Endometrium (tissue), 2 donors: ENCODE results near the gene MYOCD.
"Not testable (repeated sequence)": the region's sequence is repeated elsewhere in the genome, so short reads cannot be mapped to it uniquely, and the experiment has no call there.

Experiments used
- FAIRE-seq: peaks from 2 replicates; lab custom pipeline; 2012; peaks lifted over from hg19 to GRCh38; lab: Jason Lieb, UNC
- donor health status: control.
- donor health status: control.

The MYOCD gene, protein sequence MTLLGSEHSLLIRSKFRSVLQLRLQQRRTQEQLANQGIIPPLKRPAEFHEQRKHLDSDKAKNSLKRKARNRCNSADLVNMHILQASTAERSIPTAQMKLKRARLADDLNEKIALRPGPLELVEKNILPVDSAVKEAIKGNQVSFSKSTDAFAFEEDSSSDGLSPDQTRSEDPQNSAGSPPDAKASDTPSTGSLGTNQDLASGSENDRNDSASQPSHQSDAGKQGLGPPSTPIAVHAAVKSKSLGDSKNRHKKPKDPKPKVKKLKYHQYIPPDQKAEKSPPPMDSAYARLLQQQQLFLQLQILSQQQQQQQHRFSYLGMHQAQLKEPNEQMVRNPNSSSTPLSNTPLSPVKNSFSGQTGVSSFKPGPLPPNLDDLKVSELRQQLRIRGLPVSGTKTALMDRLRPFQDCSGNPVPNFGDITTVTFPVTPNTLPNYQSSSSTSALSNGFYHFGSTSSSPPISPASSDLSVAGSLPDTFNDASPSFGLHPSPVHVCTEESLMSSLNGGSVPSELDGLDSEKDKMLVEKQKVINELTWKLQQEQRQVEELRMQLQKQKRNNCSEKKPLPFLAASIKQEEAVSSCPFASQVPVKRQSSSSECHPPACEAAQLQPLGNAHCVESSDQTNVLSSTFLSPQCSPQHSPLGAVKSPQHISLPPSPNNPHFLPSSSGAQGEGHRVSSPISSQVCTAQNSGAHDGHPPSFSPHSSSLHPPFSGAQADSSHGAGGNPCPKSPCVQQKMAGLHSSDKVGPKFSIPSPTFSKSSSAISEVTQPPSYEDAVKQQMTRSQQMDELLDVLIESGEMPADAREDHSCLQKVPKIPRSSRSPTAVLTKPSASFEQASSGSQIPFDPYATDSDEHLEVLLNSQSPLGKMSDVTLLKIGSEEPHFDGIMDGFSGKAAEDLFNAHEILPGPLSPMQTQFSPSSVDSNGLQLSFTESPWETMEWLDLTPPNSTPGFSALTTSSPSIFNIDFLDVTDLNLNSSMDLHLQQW

DNA sequence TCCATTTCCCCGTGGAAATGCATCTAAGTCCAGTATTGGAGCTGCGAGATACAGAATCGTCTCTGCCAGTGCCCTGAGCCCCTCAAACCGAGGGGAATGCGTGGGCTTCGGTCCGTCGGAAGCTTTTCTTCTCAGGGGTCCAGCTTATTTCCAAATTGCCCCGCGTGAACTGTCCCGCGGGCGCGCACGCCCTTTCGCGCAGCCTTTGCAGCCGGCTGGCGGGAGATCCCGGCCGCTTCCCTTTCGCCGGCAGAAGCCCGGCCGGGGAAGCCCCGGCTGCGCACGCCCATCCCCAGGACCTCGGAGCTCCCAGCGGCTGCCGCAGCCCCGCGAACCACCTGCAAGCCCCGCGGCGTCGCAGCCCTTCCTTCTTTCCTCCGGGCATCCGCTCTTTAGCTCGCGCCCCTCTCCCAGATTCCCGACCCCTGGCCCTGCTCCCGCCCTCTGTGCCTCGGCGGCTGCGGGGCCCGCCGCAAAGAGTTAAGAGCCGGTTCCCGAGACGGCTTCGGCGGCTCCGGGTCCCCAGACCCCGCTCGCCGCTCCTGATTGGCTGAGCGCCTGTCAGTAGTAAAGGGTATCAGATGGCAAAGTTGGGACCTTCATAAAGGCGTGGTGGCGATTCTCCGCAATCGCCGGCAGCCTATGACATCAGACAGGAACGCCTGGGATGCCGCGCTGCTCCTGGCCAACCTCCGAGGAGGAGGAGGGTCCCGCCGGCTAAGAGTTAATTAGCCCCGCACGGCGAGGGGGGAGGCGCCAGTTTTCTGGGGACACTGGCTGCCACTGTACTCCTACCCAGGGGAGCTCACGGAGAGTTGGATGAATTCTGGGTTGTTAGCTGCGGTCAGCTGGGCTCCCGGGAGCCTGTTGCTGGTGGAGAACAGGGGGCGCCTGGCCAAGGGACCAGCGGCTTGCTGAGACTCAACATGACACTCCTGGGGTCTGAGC, at the start of gene MYOCD:
Gene MYOCD, plus strand, starts transcription at position 628 of the 948 bp plus-strand sequence. Its CDS starts 299 bp downstream, at position 927.
- FAIRE-seq: no peak

GRCh38 chr17:12616161-12616560, 49.5 kb upstream of the MYOCD start:
- FAIRE-seq: no peak

DNA sequence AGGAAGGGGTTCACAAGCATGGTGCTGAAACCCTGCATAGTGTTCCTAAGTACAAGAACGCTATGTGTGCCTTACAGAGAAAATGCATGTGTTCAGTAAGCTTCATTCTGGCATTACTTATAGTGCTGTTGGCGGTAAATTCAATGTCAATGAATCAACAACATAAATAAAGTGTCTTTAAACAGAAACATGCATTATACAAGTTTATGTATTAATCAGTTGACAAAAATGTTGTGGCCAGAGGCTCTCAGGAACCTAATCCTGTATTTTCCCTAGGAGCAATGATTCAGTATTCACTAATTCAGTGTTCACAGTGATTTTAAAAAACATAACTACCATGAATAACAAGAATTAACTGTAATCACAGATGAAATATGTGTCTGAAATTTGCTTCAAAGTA, 47.1 kb upstream of the MYOCD start:
- no peak for FAIRE-seq

- no peak for FAIRE-seq
These were observed 46.1 kb upstream of the MYOCD start for GRCh38 chr17:12619459-12620199.

GRCh38 chr17:12620200-12620720, 45.4 kb upstream of the MYOCD start:
- no peak for FAIRE-seq

DNA sequence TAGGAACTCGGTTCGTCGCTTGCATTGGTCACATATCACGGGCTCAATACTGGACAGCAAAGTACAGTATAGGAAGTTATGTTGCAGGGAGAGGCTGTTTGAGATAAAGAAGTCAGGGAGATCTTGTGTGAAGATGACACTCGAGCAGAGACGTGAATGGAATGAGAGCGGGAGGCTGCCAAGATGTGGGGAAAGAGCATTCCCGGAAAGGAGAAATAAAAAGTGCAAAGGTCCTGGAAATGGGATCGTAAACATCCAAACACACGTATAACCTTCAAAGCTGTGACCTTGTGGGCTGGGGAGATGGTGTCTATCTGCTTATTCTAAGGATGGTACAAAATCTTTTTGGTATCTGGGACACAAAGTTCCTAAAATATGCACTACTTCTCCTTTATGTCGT, 43.0 kb upstream of the MYOCD start:
- no peak for FAIRE-seq

DNA sequence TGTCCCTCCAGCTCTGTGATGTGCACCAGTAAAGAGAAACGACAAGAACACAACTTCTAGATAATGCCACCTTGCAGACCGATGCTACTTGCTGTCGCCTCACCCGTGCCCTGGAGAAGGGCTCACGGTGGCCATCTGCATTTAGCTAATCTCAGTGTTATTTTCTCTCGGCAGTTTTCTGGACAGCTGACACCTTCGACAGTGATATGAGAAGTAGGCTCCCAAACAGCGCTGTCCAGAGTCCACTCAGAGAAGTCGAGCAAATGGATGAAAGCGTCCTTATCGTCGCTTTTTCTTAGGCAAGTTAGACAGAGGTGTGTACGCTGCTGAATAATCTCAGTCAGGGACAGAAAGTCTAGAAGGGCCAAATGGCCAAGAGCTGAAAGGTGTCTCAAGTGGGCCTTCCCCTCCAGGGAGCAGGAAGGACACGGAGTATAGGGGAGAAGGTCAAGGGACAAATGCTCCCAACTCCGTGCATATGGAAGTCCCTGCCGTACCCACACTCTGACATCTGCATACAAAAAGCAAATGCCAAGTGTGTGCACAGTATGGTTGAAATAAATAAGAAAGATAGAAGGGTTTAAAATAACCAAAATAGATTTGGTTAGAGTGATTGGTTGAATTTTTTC, 42.4 kb upstream of the MYOCD start:
- no peak for FAIRE-seq

DNA sequence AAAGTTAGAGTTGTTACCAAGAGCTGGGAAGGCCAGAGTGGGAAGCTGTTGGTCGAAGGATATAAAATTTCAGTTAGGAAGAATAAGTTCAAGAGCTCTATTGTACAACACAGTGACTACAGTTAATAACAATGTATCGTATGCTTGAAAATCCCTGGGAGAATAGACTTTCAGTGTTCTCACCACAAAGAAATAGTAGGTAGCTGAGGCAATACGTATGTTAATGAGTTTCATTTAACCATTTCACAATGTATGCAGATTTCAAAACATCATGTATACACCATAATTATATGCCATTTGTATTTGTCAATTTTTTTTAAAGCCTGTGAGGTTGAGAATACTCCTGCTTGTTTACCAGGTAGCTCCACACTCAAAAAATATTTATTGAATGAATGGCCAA, 41.5 kb upstream of the MYOCD start:
- no peak for FAIRE-seq

- no peak for FAIRE-seq
These were observed 40.6 kb upstream of the MYOCD start for GRCh38 chr17:12625092-12625491.

GRCh38 chr17:12627177-12627629, 38.5 kb upstream of the MYOCD start:
- no peak for FAIRE-seq

DNA sequence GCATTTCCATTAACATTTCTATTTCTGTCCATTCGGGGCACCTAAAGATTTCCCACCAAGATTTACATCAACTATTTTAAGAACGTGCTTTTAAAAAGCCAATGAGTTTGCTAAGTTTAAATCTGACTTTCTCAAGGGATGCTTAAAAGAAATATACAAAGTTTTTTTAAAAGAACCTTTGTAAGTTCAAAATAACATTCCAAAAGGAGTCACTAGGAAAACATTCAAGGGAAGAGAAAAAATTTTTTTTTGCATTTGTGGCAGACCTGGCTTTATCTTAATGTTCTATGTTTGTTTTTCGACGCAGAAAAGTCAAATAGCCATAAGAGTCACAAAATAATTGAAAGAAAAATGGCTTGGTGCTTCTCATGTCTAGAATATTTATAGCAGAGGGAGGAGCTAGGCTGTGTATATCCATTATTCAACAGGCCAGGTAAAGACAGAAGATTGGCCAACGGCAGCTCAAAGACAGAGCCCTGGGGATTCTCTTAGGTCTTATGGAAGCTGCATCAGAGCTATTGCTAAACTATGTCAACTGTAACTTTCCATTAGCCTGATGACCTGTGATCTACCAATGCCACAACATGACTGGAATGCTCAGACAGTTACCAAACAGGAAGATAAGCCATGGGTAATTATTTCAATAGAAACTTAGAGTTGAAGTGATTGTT, 37.8 kb upstream of the MYOCD start:
- no peak for FAIRE-seq

GRCh38 chr17:12631076-12631475, 34.6 kb upstream of the MYOCD start:
- FAIRE-seq: no peak

DNA sequence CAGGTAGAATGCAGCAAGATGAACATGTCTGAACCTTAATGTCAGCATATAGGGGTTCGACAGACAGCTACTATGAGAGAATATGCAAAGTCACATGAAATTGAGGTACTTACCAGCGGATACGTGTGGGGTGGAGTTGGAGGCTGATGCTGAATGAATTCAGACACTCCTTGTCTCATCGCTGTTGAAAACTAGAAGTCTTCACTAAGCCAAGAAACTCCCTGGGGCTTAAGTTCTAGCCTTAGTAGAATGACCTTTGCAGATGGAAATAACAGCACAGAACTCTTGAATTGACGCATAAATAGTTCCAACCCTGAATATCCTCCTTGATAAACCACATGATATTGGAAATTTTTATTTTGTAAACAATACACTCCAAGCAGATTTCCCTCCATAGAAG, 32.9 kb upstream of the MYOCD start:
- no peak for FAIRE-seq

DNA sequence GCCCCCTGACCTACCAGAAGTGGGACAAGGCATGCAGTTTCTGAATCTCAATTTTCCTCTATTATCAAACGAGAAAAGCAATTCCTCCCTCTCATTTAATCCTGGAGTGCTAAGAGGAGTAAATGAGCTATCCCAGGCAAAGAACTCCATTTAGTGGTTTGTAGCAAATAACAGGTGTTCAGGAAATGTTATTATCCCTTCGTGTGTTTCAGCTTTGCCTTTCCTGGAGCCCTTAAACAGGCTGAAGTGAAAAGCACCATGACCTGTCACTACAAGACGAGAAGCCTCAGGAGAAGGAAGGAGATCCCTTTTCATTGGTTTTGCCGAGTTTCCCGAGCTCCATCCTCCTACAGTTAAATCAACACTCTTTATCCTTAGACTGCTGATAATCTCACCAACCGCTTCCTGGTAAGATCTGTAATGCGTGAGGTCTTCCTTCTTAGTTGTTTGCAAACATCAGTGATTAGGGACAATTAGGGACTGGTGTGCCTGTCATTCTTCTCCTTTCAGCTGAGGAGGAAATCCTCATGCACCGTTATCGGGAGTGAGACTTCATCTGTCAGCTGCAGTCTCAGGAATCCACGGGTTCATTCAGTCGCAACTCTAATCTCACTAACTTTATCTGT, 30.8 kb upstream of the MYOCD start:
- no peak for FAIRE-seq

DNA sequence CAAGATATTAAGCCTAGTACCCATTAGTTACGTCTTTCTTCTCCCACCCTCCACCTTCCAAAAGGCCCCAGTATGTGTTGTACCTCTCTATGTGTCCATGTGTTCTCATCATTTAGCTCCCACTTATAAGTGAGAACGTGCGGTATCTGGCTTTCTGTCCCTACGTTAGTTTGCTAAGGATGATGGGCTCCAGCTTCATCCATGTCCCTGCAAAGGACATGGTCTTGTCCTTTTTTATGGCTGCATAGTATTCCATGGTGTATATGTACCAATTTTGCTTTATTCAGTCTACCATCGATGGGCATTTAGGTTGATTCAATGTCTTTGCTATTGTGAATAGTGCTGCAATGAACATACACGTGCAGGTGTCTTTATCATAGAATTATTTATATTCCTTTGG, 29.7 kb upstream of the MYOCD start:
- not testable (repeated sequence) for FAIRE-seq

DNA sequence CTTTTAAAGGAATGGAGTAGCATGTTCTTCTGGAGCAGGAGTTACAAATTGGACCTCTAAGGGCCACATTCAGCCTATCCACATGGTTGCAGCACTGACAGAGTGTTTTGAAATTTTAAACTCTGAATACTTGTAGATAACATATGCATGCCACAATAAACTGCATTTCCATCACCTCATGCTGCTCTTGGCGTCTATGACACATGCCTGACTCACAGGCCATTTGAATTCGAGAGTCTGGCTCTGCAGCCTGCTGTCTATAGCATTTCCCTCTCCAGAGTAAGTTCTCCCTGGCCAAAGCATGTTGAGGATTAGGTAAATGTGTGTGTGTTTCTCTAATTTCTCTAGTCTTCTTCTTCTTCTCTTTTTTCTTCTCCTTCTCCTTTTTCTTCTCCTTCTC, 28.7 kb upstream of the MYOCD start:
- FAIRE-seq: no peak

DNA sequence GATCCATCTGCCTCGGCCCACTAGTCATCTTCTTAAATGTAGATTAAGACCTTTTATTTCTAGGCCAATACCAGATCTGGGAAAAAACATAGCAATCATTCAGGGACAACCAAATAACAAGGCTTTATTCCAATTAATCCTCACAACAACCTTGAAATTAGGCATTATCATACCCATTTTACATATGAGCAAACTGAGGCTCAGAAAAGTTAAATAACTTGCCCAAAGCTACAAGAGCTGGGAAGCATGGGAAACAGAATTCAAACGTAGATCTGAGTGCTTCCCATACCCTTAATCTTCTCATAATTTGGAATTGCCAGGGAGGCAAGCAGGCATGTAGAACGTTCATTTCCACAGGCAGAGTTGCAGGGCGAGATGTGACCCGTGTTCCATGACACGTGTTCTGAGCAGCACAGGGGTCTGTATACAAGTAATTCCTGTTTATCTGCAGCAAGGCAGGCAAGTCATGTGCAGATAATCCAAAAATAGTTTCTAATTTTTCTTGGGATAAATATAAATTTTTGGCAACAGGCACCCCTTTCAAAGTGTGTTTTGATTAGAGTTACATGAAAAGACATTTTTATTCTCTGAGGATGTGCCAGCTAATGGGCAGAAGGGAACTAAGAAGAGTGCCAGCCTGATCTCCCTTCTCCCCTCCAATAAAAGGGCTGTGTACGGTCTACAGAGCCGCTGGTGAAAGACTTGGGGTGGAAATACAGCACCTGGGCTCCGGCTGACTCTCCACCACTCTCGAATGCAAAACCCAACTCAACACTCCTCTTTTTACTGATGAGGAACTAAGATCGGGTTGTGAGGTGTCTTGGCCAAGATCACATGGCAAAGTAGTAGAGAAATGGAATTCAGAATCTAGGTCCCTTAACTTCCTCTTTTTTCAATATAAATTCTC, 27.7 kb upstream of the MYOCD start:
- FAIRE-seq: no peak

- no peak for FAIRE-seq
These were observed 25.3 kb upstream of the MYOCD start for GRCh38 chr17:12640364-12640763.
